ENCODE measurements around the gene NSFL1C. TPM values are rescaled to one million over a fixed set of nuclear protein-coding genes. Genes with fewer than 3 reads are reported as not detected.
"Not testable (repeated sequence)": the region's sequence is repeated elsewhere in the genome, so short reads cannot be mapped to it uniquely, and the experiment has no call there.

Gene NSFL1C
- polyA plus RNA-seq, 3 donors = 24.4 to 52.1 (median 40.8) TPM

- no peak overlapping the region for H3K27ac ChIP-seq (ENCODE audit: low read depth, low read length)
- WGBS, 3 donors = 69 to 85% (median 75%) methylated on average over 4 of the region's 4 CpGs
Observed at GRCh38 chr20:1414982-1415381, 51.7 kb downstream of the NSFL1C start.

- WGBS, 3 donors = 35 to 69% (median 48%) methylated on average over 2 of the region's 2 CpGs
Observed at GRCh38 chr20:1405801-1406200, 60.8 kb downstream of the NSFL1C start.

GRCh38 chr20:1403624-1404023 is 63.0 kb downstream of the NSFL1C start:
- WGBS, 3 donors = 45 to 100% (median 59%) methylated on average over 1 of the region's 1 CpG

More at GRCh38 chr20:1405801-1406200, 60.8 kb downstream of the NSFL1C start:
- no peak overlapping the region for H3K27ac ChIP-seq (ENCODE audit: low read depth, low read length)

GRCh38 chr20:1402149-1402548 is 64.5 kb downstream of the NSFL1C start:
- WGBS, 3 donors = 63 to 75% (median 69%) methylated on average over 7 of the region's 7 CpGs
- H3K27ac ChIP-seq (ENCODE audit: low read depth, low read length) = no peak overlapping the region

More at GRCh38 chr20:1403624-1404023, 63.0 kb downstream of the NSFL1C start:
- no peak overlapping the region for H3K27ac ChIP-seq (ENCODE audit: low read depth, low read length)

- no peak overlapping the region for H3K27ac ChIP-seq (ENCODE audit: low read depth, low read length)
- 84 to 90% (median 88%) methylated on average over 3 of the region's 3 CpGs for WGBS, 3 donors
Observed at GRCh38 chr20:1401451-1401907, 65.2 kb downstream of the NSFL1C start.

- WGBS, 3 donors = 45 to 70% (median 55%) methylated on average over 8 of the region's 8 CpGs
- not testable (repeated sequence) for H3K27ac ChIP-seq (ENCODE audit: low read depth, low read length)
Observed at GRCh38 chr20:1399678-1400366, 66.8 kb downstream of the NSFL1C start.

- H3K27ac ChIP-seq (ENCODE audit: low read depth, low read length) = not testable (repeated sequence)
- 41 to 71% (median 58%) methylated on average over 7 of the region's 7 CpGs for WGBS, 3 donors
Observed at GRCh38 chr20:1398185-1398584, 68.5 kb downstream of the NSFL1C start.

GRCh38 chr20:1397710-1398109 is 68.9 kb downstream of the NSFL1C start:
- WGBS, 3 donors = 65 to 68% (median 67%) methylated on average over 4 of the region's 4 CpGs
- H3K27ac ChIP-seq (ENCODE audit: low read depth, low read length) = no peak overlapping the region

- 62 to 79% (median 69%) methylated on average over 4 of the region's 4 CpGs for WGBS, 3 donors
- H3K27ac ChIP-seq (ENCODE audit: low read depth, low read length) = no peak overlapping the region
Observed at GRCh38 chr20:1396702-1397101, 69.9 kb downstream of the NSFL1C start.

- WGBS, 3 donors = 61 to 69% (median 66%) methylated on average over 1 of the region's 1 CpG
- no peak overlapping the region for H3K27ac ChIP-seq (ENCODE audit: low read depth, low read length)
Observed at GRCh38 chr20:1396264-1396663, 70.4 kb downstream of the NSFL1C start.

GRCh38 chr20:1394686-1395085 is 72.0 kb downstream of the NSFL1C start:
- H3K27ac ChIP-seq (ENCODE audit: low read depth, low read length) = no peak overlapping the region
- WGBS, 3 donors = 55 to 69% (median 60%) methylated on average over 2 of the region's 2 CpGs

- peak overlapping the region; percentile 70 for H3K27ac ChIP-seq (ENCODE audit: low read depth, low read length)
- WGBS, 3 donors = 44 to 52% (median 45%) methylated on average over 7 of the region's 7 CpGs
Observed at GRCh38 chr20:1393507-1393882, 73.2 kb downstream of the NSFL1C start.

- H3K27ac ChIP-seq (ENCODE audit: low read depth, low read length) = peak within 1 kb of the TSS; percentile 70
- 1% methylated on average over 54 to 79 of the region's 79 CpGs for WGBS, 3 donors
Observed at GRCh38 chr20:1392693-1393506, 73.7 kb downstream of the NSFL1C start, which contains the start of gene FKBP1A. TSS of gene FKBP1A (minus strand) at chr20:1393054. CDS start at chr20:1392998, 56 bp downstream.

- 0 to 1% (median 0%) methylated on average over 13 of the region's 13 CpGs for WGBS, 3 donors
- H3K27ac ChIP-seq (ENCODE audit: low read depth, low read length) = peak overlapping the region; percentile 38
Observed at GRCh38 chr20:1392443-1392692, 74.3 kb downstream of the NSFL1C start.

Other genes with a start within 250 kb of the NSFL1C start
- gene RAD21L1, start 240.8 kb downstream of the NSFL1C start, polyA plus RNA-seq = under 1 TPM in 1 of 3 donors, not detected in 2; 0.02 TPM
- gene SNPH, start 200.6 kb downstream of the NSFL1C start, polyA plus RNA-seq = 1 to 10 TPM in 1 of 3 donors, under 1 TPM in 2; 0.85 to 1.7 (median 0.92) TPM
- gene SDCBP2, start 137.7 kb downstream of the NSFL1C start, polyA plus RNA-seq = 10 to 100 TPM in 2 of 3 donors, 1 to 10 TPM in 1; 5.6 to 29.8 (median 15.4) TPM
- 100 to 1,000 TPM; 111 to 542 (median 353) TPM for gene FKBP1A, start 73.8 kb downstream of the NSFL1C start, polyA plus RNA-seq
- gene SIRPB2, start 24.6 kb upstream of the NSFL1C start, polyA plus RNA-seq = 1 to 10 TPM in 2 of 3 donors, under 1 TPM in 1; 0.75 to 6.1 (median 3.6) TPM
- gene SIRPD, start 90.9 kb upstream of the NSFL1C start, polyA plus RNA-seq = 1 to 10 TPM in 1 of 3 donors, under 1 TPM in 1, not detected in 1; 0.27 to 1.8 TPM
- gene SIRPB1, start 153.2 kb upstream of the NSFL1C start, polyA plus RNA-seq = 1 to 10 TPM in 2 of 3 donors, under 1 TPM in 1; 0.13 to 5.6 (median 3.5) TPM
- gene SIRPG, start 190.9 kb upstream of the NSFL1C start, polyA plus RNA-seq = under 1 TPM in 2 of 3 donors, not detected in 1; 0.36 to 0.56 TPM

Measured in adipose tissue (tissue), 3 donors.